Activated T-helper 2 cell treated with anti-CD3 and anti-CD28 coated beads, Interferon-gamma antibody, Interleukin-2, Interleukin-4, amounts not matched to agents 10 μg/mL and 5 μg/mL and 100 μg/mL, durations not matched to agents 14 hours and 24 hours and 36 hours (primary cell): ENCODE results near the gene MCTP2. TPM values are rescaled to one million over a fixed set of nuclear protein-coding genes. Genes with fewer than 3 reads are reported as not detected.

Source experiments
- DNase-seq: peaks from one replicate; pipeline ENCODE4 v3.0.0; 2021; ENCODE audit warnings: low spot score
- H3K27ac Mint-ChIP-seq: one replicate; pipeline ENCODE4 v1.8.0; 2021; ENCODE audit warnings: mixed read lengths
- H3K27me3 Mint-ChIP-seq: one replicate; pipeline ENCODE4 v1.8.0; 2021; ENCODE audit warnings: low read depth, mixed read lengths
- H3K36me3 Mint-ChIP-seq: one replicate; pipeline ENCODE4 v1.8.0; 2021; ENCODE audit warnings: low read depth, mixed read lengths
- H3K4me1 Mint-ChIP-seq: one replicate; pipeline ENCODE4 v1.8.0; 2021; ENCODE audit warnings: low read depth, mixed read lengths
- H3K4me3 Mint-ChIP-seq: one replicate; pipeline ENCODE4 v1.8.0; 2021; ENCODE audit warnings: low read depth, mild to moderate bottlenecking, moderate library complexity, mixed read lengths
- H3K9me3 Mint-ChIP-seq: one replicate; pipeline ENCODE4 v1.8.0; 2021; ENCODE audit warnings: mixed read lengths
- intact Hi-C: fragments of 100-400 bp; cut with micrococcal nuclease; formaldehyde crosslinking; loops from one replicate; pipeline ENCODE4 v1.15.1; 2023
- total RNA-seq: library from RNA; stranded (reverse); gene quantifications from 2 replicates; pipeline ENCODE4 v1.2.3, GENCODE V29; 2022

The MCTP2 gene
- total RNA-seq, 1 donor from 2014 or later = 91.5 TPM

GRCh38 chr15:94353488-94353820, 122.1 kb downstream of the MCTP2 start:
- no peaks in the 10 kb centered on the region for H3K9me3 Mint-ChIP-seq
- peaks cover 64% of the 10 kb centered on the region for H3K36me3 Mint-ChIP-seq
- intact Hi-C loops = no loop called here
- no peak for DNase-seq
- H3K27me3 Mint-ChIP-seq = no peaks in the 10 kb centered on the region
- peaks cover under 1% of the 10 kb centered on the region for H3K4me1 Mint-ChIP-seq
- H3K4me3 Mint-ChIP-seq = no peak overlapping the region
- H3K27ac Mint-ChIP-seq = no peak overlapping the region

DNA sequence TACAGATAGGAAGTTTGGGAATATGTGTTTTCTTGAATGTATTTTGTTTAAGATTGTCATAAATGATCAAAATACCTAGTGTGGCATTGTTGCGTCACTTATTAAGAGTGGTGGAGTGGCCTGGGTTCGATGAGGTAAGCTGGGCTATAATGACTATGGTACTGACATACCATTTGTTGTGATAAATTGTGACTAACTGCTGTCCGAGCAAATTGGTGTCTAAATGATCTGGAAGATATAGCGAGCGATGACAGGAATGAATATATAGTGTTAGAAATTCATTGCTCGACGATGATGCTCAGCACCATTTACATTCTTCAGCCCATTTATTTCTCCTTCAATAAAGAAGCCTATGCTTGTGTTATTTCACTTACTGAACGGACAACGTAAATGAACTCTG, 123.3 kb downstream of the MCTP2 start:
- no peaks in the 10 kb centered on the region for H3K9me3 Mint-ChIP-seq
- no peak overlapping the region for H3K4me3 Mint-ChIP-seq
- peaks cover 55% of the 10 kb centered on the region for H3K36me3 Mint-ChIP-seq
- H3K4me1 Mint-ChIP-seq = no peaks in the 10 kb centered on the region
- no peaks in the 10 kb centered on the region for H3K27me3 Mint-ChIP-seq
- no peak overlapping the region for H3K27ac Mint-ChIP-seq
- DNase-seq = no peak
- intact Hi-C loops = no loop called here

DNA sequence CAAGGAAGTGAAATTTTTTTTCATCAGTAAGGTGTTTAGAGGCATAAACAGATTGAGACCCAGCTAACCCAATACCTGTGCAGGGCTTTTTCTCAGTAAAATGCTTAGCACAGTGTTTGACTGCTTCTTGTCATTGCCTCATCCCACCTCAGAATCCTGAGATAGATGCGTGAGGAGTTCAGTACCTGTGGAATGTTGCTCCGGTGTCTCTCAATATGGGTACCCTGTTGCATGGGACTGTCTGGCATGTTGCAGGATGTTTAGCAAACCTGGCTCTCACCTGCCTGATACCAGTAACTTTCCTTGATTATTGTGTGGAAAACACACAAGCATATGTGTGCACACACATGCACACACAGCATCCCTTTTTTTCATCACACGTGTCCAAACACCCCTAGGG, 128.4 kb downstream of the MCTP2 start:
- peaks cover 50% of the 10 kb centered on the region for H3K36me3 Mint-ChIP-seq
- H3K4me3 Mint-ChIP-seq = no peak overlapping the region
- H3K27me3 Mint-ChIP-seq = no peaks in the 10 kb centered on the region
- DNase-seq = no peak
- intact Hi-C loops = no loop called here
- no peaks in the 10 kb centered on the region for H3K9me3 Mint-ChIP-seq
- H3K4me1 Mint-ChIP-seq = peaks cover 3% of the 10 kb centered on the region
- H3K27ac Mint-ChIP-seq = peak overlapping the region; percentile 5

- peak overlapping the region; percentile 5 for H3K27ac Mint-ChIP-seq
- H3K36me3 Mint-ChIP-seq = peaks cover 52% of the 10 kb centered on the region
- no peak overlapping the region for H3K4me3 Mint-ChIP-seq
- no peak for DNase-seq
- no peaks in the 10 kb centered on the region for H3K27me3 Mint-ChIP-seq
- H3K9me3 Mint-ChIP-seq = no peaks in the 10 kb centered on the region
- intact Hi-C loops = no loop called here
- peaks cover 5% of the 10 kb centered on the region for H3K4me1 Mint-ChIP-seq
Observed at GRCh38 chr15:94360251-94360685, 128.9 kb downstream of the MCTP2 start.

- no peak overlapping the region for H3K4me3 Mint-ChIP-seq
- H3K9me3 Mint-ChIP-seq = no peaks in the 10 kb centered on the region
- peaks cover 15% of the 10 kb centered on the region for H3K4me1 Mint-ChIP-seq
- DNase-seq = no peak
- peaks cover 52% of the 10 kb centered on the region for H3K36me3 Mint-ChIP-seq
- intact Hi-C loops = no loop called here
- no peaks in the 10 kb centered on the region for H3K27me3 Mint-ChIP-seq
- no peak overlapping the region for H3K27ac Mint-ChIP-seq
Observed at GRCh38 chr15:94362385-94363092, 131.2 kb downstream of the MCTP2 start.

DNA sequence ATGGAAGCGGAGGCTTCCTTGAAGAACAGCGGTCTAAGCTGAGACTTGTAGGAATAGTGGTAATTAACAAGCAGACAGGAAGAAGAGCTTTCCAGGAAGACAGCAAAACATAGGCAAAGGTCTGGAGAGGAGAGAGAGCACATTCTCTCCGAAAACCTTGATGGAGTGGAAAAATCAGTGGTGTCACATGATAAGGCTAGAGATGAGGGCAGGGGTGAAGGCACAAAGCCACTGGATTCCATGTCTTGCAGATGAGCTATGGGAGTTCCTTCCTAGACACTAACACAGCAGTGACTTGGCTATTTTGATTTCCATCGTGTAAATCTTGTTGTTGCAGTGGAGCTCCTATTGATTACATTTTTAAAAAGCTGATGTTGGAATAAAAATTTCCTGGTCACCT, 132.0 kb downstream of the MCTP2 start:
- H3K36me3 Mint-ChIP-seq = peaks cover 53% of the 10 kb centered on the region
- H3K4me1 Mint-ChIP-seq = peaks cover 15% of the 10 kb centered on the region
- no peak overlapping the region for H3K27ac Mint-ChIP-seq
- no peaks in the 10 kb centered on the region for H3K27me3 Mint-ChIP-seq
- DNase-seq = no peak
- no peaks in the 10 kb centered on the region for H3K9me3 Mint-ChIP-seq
- intact Hi-C loops = no loop called here
- no peak overlapping the region for H3K4me3 Mint-ChIP-seq

DNA sequence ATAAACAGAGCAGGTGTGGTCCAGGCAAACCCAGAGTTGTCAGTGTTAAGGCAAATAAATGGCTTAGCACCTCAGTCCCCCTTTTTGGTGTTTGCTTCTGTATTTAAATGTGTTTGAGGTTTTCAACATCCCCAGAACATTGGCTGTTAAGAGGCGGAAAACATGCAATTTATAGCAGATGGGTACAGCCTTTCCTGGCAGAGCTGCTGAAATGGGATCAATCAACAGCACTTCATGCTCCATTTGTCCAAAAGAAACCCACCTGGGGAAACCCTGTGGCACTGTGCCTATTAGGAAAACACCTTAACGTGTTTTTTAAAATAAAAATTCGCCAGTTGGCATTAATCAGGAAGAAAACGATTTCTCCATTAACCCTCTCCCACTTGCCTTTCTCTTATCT, 135.4 kb downstream of the MCTP2 start:
- no peak for DNase-seq
- Mint-ChIP-seq H3K27ac (no peak overlapping the region), H3K36me3 (peaks cover 64% of the 10 kb centered on the region), H3K4me1 (peaks cover 13% of the 10 kb centered on the region), H3K4me3 (no peak overlapping the region), H3K9me3 (no peaks in the 10 kb centered on the region), H3K27me3 (no peaks in the 10 kb centered on the region)
- intact Hi-C loops = no loop called here

DNA sequence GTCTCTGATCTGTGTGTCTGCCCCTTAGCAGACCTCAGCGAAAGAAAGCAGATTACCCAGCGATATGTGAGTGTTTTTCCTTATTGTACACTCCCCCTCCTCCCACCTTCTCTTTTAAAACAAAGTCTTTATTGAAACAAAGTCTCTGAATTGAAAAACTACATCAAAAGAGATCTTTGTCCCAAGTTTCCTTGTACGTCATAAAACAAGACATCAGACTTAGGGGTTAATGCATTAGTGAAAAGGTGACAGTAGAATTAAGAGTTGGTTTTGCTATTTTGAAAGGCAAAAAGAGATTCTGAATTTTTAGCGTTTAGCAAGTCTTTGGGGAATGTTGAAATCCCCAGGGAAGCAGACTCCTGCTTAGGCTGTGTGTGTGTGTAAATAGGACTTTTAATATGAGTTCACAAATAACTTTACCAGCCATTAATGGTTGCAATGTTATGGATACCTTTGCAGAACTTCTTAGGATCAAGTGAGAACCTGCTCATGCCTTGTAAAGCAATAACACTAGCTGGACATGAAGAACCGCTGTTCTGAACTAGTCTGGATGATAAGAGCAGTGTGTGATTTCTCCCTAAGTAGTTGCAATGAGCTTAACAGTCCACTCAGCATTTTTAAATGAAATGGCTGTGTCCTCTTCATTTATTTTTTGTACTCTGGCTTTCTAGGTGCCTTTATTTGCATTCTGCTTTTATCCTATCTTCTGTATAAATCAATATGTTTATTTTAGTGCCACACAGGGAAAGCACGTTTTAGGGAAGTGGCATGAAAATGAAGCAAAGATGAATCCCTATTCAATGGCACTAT, 136.6 kb downstream of the MCTP2 start:
- Mint-ChIP-seq H3K4me1 (peaks cover 13% of the 10 kb centered on the region), H3K36me3 (peaks cover 70% of the 10 kb centered on the region), H3K9me3 (no peaks in the 10 kb centered on the region), H3K27ac (no peak overlapping the region), H3K4me3 (no peak overlapping the region), H3K27me3 (no peaks in the 10 kb centered on the region)
- intact Hi-C loops = no loop called here
- no peak for DNase-seq

- intact Hi-C loops = no loop called here
- no peaks in the 10 kb centered on the region for H3K9me3 Mint-ChIP-seq
- H3K4me3 Mint-ChIP-seq = no peak overlapping the region
- peak overlapping the region; percentile 21 for H3K27ac Mint-ChIP-seq
- no peaks in the 10 kb centered on the region for H3K27me3 Mint-ChIP-seq
- no peak for DNase-seq
- peaks cover 12% of the 10 kb centered on the region for H3K4me1 Mint-ChIP-seq
- H3K36me3 Mint-ChIP-seq = peaks cover 72% of the 10 kb centered on the region
Observed at GRCh38 chr15:94370206-94370935, 139.0 kb downstream of the MCTP2 start.

GRCh38 chr15:94370936-94371285, 139.6 kb downstream of the MCTP2 start:
- Mint-ChIP-seq H3K9me3 (no peaks in the 10 kb centered on the region), H3K27me3 (no peaks in the 10 kb centered on the region), H3K4me3 (no peak overlapping the region), H3K4me1 (peaks cover 12% of the 10 kb centered on the region), H3K27ac (peak overlapping the region; percentile 21), H3K36me3 (peaks cover 73% of the 10 kb centered on the region)
- intact Hi-C loops = no loop called here
- no peak for DNase-seq

DNA sequence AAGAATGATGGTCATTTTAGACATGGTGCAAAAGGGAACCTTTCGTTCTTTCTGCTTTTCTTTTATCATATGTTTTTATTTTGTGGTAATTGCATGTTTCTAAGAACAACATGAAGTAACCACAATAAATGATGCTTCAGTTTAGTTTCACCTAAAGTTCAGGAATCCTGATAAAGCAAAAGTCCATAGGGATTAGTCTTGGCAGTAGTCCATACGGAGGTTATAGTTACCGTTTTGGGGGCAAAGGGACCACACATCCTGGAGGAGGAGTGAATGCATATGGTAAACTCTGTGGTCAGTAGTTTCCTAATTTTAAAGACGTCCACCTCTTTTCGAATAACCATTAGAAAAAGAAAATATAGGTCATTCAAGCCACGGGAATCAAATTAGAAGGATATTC, 141.5 kb downstream of the MCTP2 start:
- H3K36me3 Mint-ChIP-seq = peaks cover 73% of the 10 kb centered on the region
- no peak for DNase-seq
- no peak overlapping the region for H3K27ac Mint-ChIP-seq
- peaks cover 1% of the 10 kb centered on the region for H3K4me1 Mint-ChIP-seq
- no peaks in the 10 kb centered on the region for H3K9me3 Mint-ChIP-seq
- intact Hi-C loops = no loop called here
- no peaks in the 10 kb centered on the region for H3K27me3 Mint-ChIP-seq
- H3K4me3 Mint-ChIP-seq = no peak overlapping the region

DNA sequence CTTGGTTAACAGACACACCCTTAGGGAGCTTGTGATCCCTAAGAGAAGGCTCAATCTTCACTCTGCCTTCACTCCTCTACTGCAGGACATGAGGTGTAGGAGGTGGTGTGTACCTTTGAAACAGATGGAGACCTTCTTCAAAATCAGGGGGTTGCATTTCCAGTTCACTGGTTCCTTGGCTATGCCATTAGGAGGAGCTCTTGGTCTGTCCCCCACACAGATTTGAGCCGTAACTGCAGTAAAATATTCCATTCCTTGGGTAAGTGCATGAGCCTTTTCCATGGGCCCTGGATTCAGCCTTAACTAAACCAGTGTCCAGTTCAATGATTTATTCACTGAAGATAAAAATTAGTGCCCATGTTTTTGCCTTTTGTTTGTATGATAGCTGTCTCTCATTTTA, 144.6 kb downstream of the MCTP2 start:
- no peak for DNase-seq
- Mint-ChIP-seq H3K27me3 (no peaks in the 10 kb centered on the region), H3K36me3 (peaks cover 55% of the 10 kb centered on the region), H3K4me1 (no peaks in the 10 kb centered on the region), H3K4me3 (no peak overlapping the region), H3K27ac (no peak overlapping the region), H3K9me3 (no peaks in the 10 kb centered on the region)
- intact Hi-C loops = no loop called here

DNA sequence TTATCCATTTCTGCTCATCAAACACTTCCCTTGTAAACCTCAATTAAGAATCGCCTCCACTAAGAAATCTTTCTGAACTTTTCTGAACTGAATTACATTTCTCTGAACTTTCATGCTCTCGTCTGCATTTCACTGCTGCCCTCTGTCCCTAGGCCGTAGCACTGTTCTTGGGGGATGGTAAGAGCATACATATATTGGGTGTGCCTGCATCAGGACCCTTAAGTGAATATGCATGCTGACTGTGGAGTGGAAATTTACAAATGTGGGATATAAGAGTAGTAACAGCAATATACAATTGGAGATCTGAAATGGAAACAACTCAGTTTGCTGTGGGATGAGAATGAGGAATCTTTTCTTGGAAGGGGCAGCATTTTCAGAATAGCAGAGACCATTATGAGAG, 148.6 kb downstream of the MCTP2 start:
- no peaks in the 10 kb centered on the region for H3K9me3 Mint-ChIP-seq
- peaks cover 53% of the 10 kb centered on the region for H3K36me3 Mint-ChIP-seq
- no peaks in the 10 kb centered on the region for H3K4me1 Mint-ChIP-seq
- H3K27me3 Mint-ChIP-seq = no peaks in the 10 kb centered on the region
- no peak overlapping the region for H3K27ac Mint-ChIP-seq
- DNase-seq = no peak
- H3K4me3 Mint-ChIP-seq = no peak overlapping the region
- intact Hi-C loops = no loop called here
